MM.1S (cell line): ENCODE measurements around the gene CYYR1.

ENCODE experiments used
- DNase-seq: peaks from one replicate; pipeline ENCODE4 v3.0.0-alpha.2; 2015
- H2AFZ ChIP-seq: fragments of 300-600 bp; sonication (generic); 2 replicates; pipeline ENCODE4 v1.6.0; 2016; ENCODE audit warnings: antibody characterized with exemption, low read length
- H3F3A ChIP-seq: fragments of 300-600 bp; sonication (generic); 2 replicates; pipeline ENCODE4 v1.6.1; 2016; ENCODE audit warnings: mild to moderate bottlenecking, antibody characterized with exemption, low read length, moderate library complexity, mixed read lengths; ENCODE audit not compliant: insufficient read depth
- H3K27ac ChIP-seq: fragments of 300-600 bp; sonication (generic); 2 replicates; pipeline ENCODE4 v1.5.1; 2016; ENCODE audit warnings: mild to moderate bottlenecking, low read length
- H3K27me3 ChIP-seq: fragments of 300-600 bp; sonication (generic); replicated peaks from 2 replicates; pipeline ENCODE4 v1.6.0; 2016; ENCODE audit warnings: low read length; ENCODE audit not compliant: insufficient read depth
- H3K36me3 ChIP-seq: fragments of 300-600 bp; sonication (generic); replicated peaks from 2 replicates; pipeline ENCODE4 v1.6.1; 2016; ENCODE audit warnings: mild to moderate bottlenecking, low read length, mixed read lengths; ENCODE audit not compliant: insufficient read depth
- H3K4me1 ChIP-seq: fragments of 300-600 bp; sonication (generic); 2 replicates; pipeline ENCODE4 v1.6.1; 2016; ENCODE audit warnings: low read length, mixed read lengths
- H3K4me2 ChIP-seq: fragments of 300-600 bp; sonication (generic); 2 replicates; pipeline ENCODE4 v1.6.0; 2016; ENCODE audit warnings: low read depth, low read length
- H3K4me3 ChIP-seq: fragments of 300-600 bp; sonication (generic); 2 replicates; pipeline ENCODE4 v1.5.1; 2016; ENCODE audit warnings: low read length, mixed read lengths
- H3K79me2 ChIP-seq: fragments of 300-600 bp; sonication (generic); 2 replicates; pipeline ENCODE4 v1.6.1; 2016; ENCODE audit warnings: mixed run types, low read length, mixed read lengths
- H3K9ac ChIP-seq: fragments of 300-600 bp; sonication (generic); 2 replicates; pipeline ENCODE4 v1.6.1; 2016; ENCODE audit warnings: low read length, mixed read lengths
- H3K9me2 ChIP-seq: fragments of 300-600 bp; sonication (generic); replicated peaks from 2 replicates; pipeline ENCODE4 v1.6.1; 2016; ENCODE audit warnings: mild to moderate bottlenecking, low read length, mixed read lengths; ENCODE audit not compliant: insufficient read depth
- H3K9me3 ChIP-seq: fragments of 300-600 bp; sonication (generic); replicated peaks from 2 replicates; pipeline ENCODE4 v1.6.1; 2016; ENCODE audit warnings: mild to moderate bottlenecking, low read length, mixed read lengths; ENCODE audit not compliant: insufficient read depth
- H4K20me1 ChIP-seq: fragments of 300-600 bp; sonication (generic); 2 replicates; pipeline ENCODE4 v1.6.1; 2016; ENCODE audit warnings: mild to moderate bottlenecking, low read length, moderate library complexity, mixed read lengths; ENCODE audit not compliant: insufficient read depth
- EZH2 ChIP-seq: fragments of 300-600 bp; sonication (generic); optimal IDR thresholded peaks from 2 replicates; pipeline ENCODE3; 2017; ENCODE audit warnings: low read depth, mild to moderate bottlenecking, antibody characterized with exemption, low read length, mixed read lengths
- EZH2phosphoT487 ChIP-seq: fragments of 300-600 bp; sonication (generic); IDR thresholded peaks from 2 replicates; pipeline ENCODE4 v1.6.1; 2018; ENCODE audit warnings: antibody characterized with exemption, low read length
- TF ChIP-seq, protein P1 (sequence below): fragments of 300-600 bp; sonication (generic); IDR thresholded peaks from 2 replicates; pipeline ENCODE4 v1.5.1; 2016; ENCODE audit warnings: antibody characterized with exemption, low read length, mixed read lengths

The CYYR1 gene

GRCh38 chr21:26554365-26554764 is 18.7 kb downstream of the CYYR1 start:
- H3K4me1 ChIP-seq: no peaks in the 10 kb centered on the region
- H2AFZ ChIP-seq: no peak overlapping the region
- no peak overlapping the region for H3K4me2 ChIP-seq
- H3K9me3 ChIP-seq: no peaks in the 10 kb centered on the region
- H3K79me2 ChIP-seq: no peaks in the 10 kb centered on the region
- H3K4me3 ChIP-seq: no peak overlapping the region
- TF ChIP-seq EZH2 (no peak), EZH2phosphoT487 (no peak)
- TF ChIP-seq, protein P1, sequence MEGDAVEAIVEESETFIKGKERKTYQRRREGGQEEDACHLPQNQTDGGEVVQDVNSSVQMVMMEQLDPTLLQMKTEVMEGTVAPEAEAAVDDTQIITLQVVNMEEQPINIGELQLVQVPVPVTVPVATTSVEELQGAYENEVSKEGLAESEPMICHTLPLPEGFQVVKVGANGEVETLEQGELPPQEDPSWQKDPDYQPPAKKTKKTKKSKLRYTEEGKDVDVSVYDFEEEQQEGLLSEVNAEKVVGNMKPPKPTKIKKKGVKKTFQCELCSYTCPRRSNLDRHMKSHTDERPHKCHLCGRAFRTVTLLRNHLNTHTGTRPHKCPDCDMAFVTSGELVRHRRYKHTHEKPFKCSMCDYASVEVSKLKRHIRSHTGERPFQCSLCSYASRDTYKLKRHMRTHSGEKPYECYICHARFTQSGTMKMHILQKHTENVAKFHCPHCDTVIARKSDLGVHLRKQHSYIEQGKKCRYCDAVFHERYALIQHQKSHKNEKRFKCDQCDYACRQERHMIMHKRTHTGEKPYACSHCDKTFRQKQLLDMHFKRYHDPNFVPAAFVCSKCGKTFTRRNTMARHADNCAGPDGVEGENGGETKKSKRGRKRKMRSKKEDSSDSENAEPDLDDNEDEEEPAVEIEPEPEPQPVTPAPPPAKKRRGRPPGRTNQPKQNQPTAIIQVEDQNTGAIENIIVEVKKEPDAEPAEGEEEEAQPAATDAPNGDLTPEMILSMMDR: no peak
- H3K27ac ChIP-seq: no peak overlapping the region
- no peaks in the 10 kb centered on the region for H3K36me3 ChIP-seq
- no peak for DNase-seq
- no peaks in the 10 kb centered on the region for H3K27me3 ChIP-seq
- no peaks in the 10 kb centered on the region for H4K20me1 ChIP-seq
- H3F3A ChIP-seq: no peaks in the 10 kb centered on the region
- no peak overlapping the region for H3K9ac ChIP-seq
- no peaks in the 10 kb centered on the region for H3K9me2 ChIP-seq

DNA sequence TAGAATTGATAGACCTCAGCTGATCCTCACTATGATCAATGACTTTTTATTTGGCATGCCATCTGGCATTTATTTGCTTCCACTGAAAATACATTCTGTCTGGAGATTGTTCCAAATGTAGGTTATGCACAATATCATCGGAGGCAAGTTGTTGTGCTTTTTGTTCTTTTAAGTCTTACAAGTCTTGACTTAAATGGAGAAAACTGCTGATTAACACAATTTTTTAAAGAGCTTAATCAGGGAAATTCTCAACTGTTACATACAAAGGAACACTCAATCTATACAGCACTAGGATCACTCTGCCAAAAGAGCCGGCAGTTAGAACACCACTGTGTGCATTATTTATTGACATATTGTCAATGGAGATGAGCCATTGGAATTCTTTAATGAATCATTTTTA is 19.2 kb downstream of the CYYR1 start:
- no peak for DNase-seq
- Histone ChIP-seq H3K9me3 (no peaks in the 10 kb centered on the region), H3K9ac (no peak overlapping the region), H3K4me1 (no peaks in the 10 kb centered on the region), H3K27ac (no peak overlapping the region), H3K4me2 (no peak overlapping the region), H3F3A (no peaks in the 10 kb centered on the region), H3K27me3 (no peaks in the 10 kb centered on the region), H3K36me3 (no peaks in the 10 kb centered on the region), H4K20me1 (no peaks in the 10 kb centered on the region), H2AFZ (no peak overlapping the region), H3K4me3 (no peak overlapping the region), H3K79me2 (no peaks in the 10 kb centered on the region), H3K9me2 (no peaks in the 10 kb centered on the region)
- TF ChIP-seq EZH2 (no peak), EZH2phosphoT487 (no peak)
- TF ChIP-seq, protein P1: no peak

DNA sequence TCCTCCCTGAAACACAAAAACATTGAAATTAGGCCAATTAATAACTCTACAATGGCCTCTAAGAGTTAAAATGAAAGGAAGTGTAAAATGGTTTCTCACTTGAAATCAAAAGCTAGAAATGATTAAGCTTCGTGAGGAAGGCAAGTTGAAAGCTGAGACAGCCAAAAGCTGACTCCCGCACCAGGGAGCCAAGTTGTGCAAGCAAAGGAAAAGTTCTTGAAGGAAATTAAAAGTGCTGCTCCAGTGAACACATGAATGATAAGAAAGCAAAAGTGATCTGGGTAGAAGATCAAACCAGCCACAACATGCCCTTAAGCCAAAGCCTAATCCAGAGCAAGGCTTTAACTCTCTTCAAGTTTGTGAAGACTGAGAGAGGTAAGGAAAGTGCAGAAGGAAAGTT is 22.8 kb downstream of the CYYR1 start:
- H3K36me3 ChIP-seq: no peaks in the 10 kb centered on the region
- no peaks in the 10 kb centered on the region for H4K20me1 ChIP-seq
- no peaks in the 10 kb centered on the region for H3K9me3 ChIP-seq
- no peak for DNase-seq
- no peak overlapping the region for H3K27ac ChIP-seq
- H3K79me2 ChIP-seq: no peaks in the 10 kb centered on the region
- H3K27me3 ChIP-seq: no peaks in the 10 kb centered on the region
- H3K4me1 ChIP-seq: no peaks in the 10 kb centered on the region
- TF ChIP-seq EZH2 (no peak), EZH2phosphoT487 (no peak)
- TF ChIP-seq, protein P1: no peak
- no peak overlapping the region for H3K4me2 ChIP-seq
- H3K9ac ChIP-seq: no peak overlapping the region
- no peak overlapping the region for H2AFZ ChIP-seq
- no peaks in the 10 kb centered on the region for H3K9me2 ChIP-seq
- H3K4me3 ChIP-seq: no peak overlapping the region
- no peaks in the 10 kb centered on the region for H3F3A ChIP-seq
